Measurements from ENCODE around the gene TMEM54. TPM values are rescaled to one million over a fixed set of nuclear protein-coding genes. Genes with fewer than 3 reads are reported as not detected.

The TMEM54 gene
- total and polyA plus RNA-seq, 10 of the 15 experiments (the other 5 are each of a cell fraction or from before 2014, with no cell fraction given) = 0.07 to 0.94 (median 0.56) TPM; not detected in 1

GRCh38 chr1:32925403-32926162 is 24.4 kb upstream of the TMEM54 start:
- no peak overlapping the region for H3K9ac ChIP-seq (ENCODE audit: control insufficient read depth, insufficient read depth, low read length)
- no peak overlapping the region for H3K27ac ChIP-seq (ENCODE audit: control insufficient read depth, insufficient read depth)
- H3K4me1 ChIP-seq (ENCODE audit: control insufficient read depth, insufficient read depth, low read length) = no peaks in the 10 kb centered on the region; the same call in 1 of the 2 replicates
- DNase-seq (ENCODE audit: low read depth, low spot score) = no peak
- no peak overlapping the region for H3K4me3 ChIP-seq
- CTCF ChIA-PET = interaction anchor here (0.9 to 1.0 kb wide), 3 partner anchors 130 to 160 kb away, joined by 3 to 7 read pairs (median 6); no protein-coding TSS in a partner anchor
- no peaks in the 10 kb centered on the region for H4K20me1 ChIP-seq (ENCODE audit: control insufficient read depth, insufficient read depth)
- no peaks in the 10 kb centered on the region for H3K36me3 ChIP-seq (ENCODE audit: control insufficient read depth in 2 of 2, insufficient read depth in 2 of 2, low read length in 1 of 2)
- TF ChIP-seq RAD21 (IDR thresholded peaks at IDR 0.05; ENCODE audit: insufficient read depth, low read depth, low read length) (peak; percentile 33; the same call in 1 of the 2 replicates), ZNF384 (IDR thresholded peaks at IDR 0.05; ENCODE audit: borderline replicate concordance, low read depth, low read length) (no peak), SMC3 (IDR thresholded peaks at IDR 0.05; ENCODE audit: borderline replicate concordance, low read length) (peak; percentile 2; the same call in 1 of the 2 replicates), CTCF (IDR thresholded peaks at IDR 0.05 in 2 of 3, conservative IDR thresholded peaks at IDR 0.05 in 1 of 3; ENCODE audit: control insufficient read depth in 2 of 3, extremely low read depth in 1 of 3, insufficient read depth in 1 of 3, low read depth in 3 of 3, low read length in 3 of 3) (peak in 1 of 3 experiments; percentile 29; a peak in 1 of 6 replicates), ZZZ3 (IDR thresholded peaks at IDR 0.05; ENCODE audit: control insufficient read depth, insufficient read length, low read depth) (peak; percentile 31), CBFB (IDR thresholded peaks at IDR 0.05; ENCODE audit: low read depth) (no peak)
- no peak overlapping the region; the same call in 1 of the 2 replicates for H3K4me2 ChIP-seq (ENCODE audit: control insufficient read depth, insufficient read depth)
- POLR2A ChIA-PET = no interaction called here
- H3K79me2 ChIP-seq (ENCODE audit: control insufficient read depth, insufficient read depth, low read length) = no peaks in the 10 kb centered on the region
- H2AFZ ChIP-seq (ENCODE audit: control insufficient read depth, low read depth, low read length) = peak overlapping the region; percentile 51
- no peak for FAIRE-seq
- H3K27me3 ChIP-seq (replicated peaks in 1 of 2; ENCODE audit: control insufficient read depth in 2 of 2, insufficient read depth in 2 of 2, low read length in 1 of 2) = peaks cover 0 to 5% of the 10 kb centered on the region in 2 experiments; a peak in 2 of 4 replicates
- in situ Hi-C loops (cut with MboI) = loop anchor here (25.0 kb wide), 1 partner anchor 687 kb away; no protein-coding TSS in a partner anchor
- no peaks in the 10 kb centered on the region for H3K9me3 ChIP-seq (replicated peaks; ENCODE audit: control insufficient read depth, insufficient read depth, low read length)
- 43% methylated on average over 22 of the region's 24 CpGs for WGBS (ENCODE audit: insufficient coverage, insufficient replicate concordance, low lambda C conversion rate, missing lambda C conversion rate)
- RAD21 ChIA-PET (ENCODE audit: unreplicated experiment) = interaction anchor here (1.1 kb wide), 1 partner anchor 129 kb away, joined by 4 read pairs; no protein-coding TSS in a partner anchor
- no TSS peak for BruUV-seq (replicated peaks)
- intact Hi-C loops (cut with micrococcal nuclease; ENCODE audit: unreplicated experiment) = no loop called here
- ATAC-seq = peak; percentile 66
- SMC1A ChIA-PET (ENCODE audit: uncharacterized antibody, unreplicated experiment) = interaction anchor here (0.7 to 1.1 kb wide), 2 partner anchors 129 to 280 kb away, joined by 3 to 5 read pairs; no protein-coding TSS in a partner anchor

All from GM12878 (cell line).